ENCODE measurements around the gene NNMT.

The NNMT gene

DNA sequence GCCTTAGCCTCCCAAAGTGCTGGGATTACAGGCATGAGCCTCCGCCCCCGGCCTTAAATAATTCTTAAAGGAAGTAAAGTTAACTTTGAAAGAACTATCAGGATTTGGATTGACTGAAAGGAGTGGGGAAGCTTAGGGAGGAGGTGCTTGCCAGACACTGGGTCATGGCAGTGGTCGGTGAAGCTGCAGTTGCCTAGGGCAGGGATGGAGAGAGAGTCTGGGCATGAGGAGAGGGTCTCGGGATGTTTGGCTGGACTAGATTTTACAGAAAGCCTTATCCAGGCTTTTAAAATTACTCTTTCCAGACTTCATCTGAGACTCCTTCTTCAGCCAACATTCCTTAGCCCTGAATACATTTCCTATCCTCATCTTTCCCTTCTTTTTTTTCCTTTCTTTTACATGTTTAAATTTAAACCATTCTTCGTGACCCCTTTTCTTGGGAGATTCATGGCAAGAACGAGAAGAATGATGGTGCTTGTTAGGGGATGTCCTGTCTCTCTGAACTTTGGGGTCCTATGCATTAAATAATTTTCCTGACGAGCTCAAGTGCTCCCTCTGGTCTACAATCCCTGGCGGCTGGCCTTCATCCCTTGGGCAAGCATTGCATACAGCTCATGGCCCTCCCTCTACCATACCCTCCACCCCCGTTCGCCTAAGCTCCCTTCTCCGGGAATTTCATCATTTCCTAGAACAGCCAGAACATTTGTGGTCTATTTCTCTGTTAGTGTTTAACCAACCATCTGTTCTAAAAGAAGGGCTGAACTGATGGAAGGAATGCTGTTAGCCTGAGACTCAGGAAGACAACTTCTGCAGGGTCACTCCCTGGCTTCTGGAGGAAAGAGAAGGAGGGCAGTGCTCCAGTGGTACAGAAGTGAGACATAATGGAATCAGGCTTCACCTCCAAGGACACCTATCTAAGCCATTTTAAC is at the start of gene NNMT:
NNMT (plus strand) TSS at position 724 of the 929 bp plus-strand sequence; CDS start at position 882, 158 bp downstream.
- no peak for DNase-seq (ENCODE audit: low spot score)

- no peak for DNase-seq (ENCODE audit: low spot score)
These were observed 49.0 kb upstream of the NNMT start for GRCh38 chr11:114247070-114247789.

DNA sequence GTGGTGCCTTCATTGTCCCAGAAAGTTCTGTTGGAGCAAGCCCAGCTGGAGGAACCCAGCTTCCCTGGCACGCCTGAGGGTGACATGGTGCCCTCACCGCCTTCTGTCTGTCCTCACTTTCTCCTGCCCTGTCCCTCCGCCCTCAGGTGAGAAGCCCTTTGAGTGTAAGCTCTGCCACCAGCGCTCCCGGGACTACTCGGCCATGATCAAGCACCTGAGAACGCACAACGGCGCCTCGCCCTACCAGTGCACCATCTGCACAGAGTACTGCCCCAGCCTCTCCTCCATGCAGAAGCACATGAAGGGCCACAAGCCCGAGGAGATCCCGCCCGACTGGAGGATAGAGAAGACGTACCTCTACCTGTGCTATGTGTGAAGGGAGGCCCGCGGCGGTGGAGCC is 46.0 kb upstream of the NNMT start:
- no peak for DNase-seq (ENCODE audit: low spot score)

DNA sequence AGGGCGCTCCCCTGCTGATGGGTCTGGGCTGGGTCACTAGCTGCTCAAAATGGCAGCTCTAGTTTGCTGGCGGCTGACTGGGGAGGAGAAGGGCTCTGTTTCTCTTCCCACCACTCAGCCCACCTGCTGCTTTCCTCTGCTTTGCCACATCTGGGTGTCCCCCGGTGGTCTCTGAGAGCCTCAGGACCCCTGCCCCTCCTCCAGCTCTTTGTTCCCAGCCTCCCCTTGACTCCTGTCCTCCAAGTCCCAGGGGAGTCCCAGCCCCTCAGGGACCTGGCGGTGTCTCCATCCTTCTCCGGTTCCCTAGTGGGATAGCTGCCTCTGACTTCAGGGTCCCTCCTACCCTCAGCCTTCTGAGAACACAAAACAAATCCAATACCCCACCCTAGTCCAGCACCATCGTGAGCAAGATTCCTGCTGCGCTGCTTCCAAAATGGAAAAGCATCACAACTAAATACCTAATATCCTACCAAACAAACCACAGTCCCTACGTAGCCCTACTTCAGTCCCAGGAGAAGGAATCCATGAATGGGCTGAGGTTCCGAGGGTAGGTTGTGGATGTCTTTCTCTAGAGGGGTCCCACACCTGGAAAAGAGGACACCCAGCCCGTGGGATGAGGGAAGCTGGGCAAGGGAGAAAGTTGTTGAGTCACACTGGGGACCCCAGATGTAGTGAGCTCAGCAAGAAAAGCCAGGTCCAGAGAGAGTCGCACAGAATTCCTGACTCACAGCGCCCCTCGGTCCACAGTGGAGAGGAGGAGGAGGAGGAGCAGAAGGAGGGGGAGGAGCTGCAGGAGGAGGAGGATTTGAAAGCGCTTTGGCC is 45.0 kb upstream of the NNMT start:
- no peak for DNase-seq (ENCODE audit: low spot score)

DNA sequence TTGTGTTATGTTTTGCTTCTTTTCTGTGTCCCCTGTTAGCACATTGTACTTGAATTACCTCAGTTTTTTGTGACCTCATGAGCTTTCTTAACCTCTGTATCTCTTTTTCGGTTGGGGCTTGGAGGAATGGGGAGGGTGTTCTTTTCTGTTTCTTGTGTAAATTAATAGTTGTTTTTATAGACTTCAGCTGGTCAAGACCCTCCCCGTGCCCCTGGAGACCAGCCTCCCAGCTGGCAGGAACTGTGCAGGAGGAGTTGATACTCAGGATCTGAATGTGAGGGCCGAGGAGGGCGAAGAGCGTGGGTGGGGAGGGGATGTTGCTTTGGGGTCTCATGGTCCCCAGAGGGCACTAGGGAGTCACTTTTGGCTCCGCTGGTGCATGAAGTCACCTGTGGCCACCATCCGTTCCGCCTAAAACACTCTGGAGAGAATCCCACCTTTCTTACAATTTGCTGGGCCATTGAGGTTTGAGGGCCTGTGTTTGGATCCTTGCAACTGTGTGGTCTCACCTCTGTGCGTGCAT is 44.3 kb upstream of the NNMT start:
- no peak for DNase-seq (ENCODE audit: low spot score)

- no peak for DNase-seq (ENCODE audit: low spot score)
These were observed 43.4 kb upstream of the NNMT start for GRCh38 chr11:114252767-114253166.

DNA sequence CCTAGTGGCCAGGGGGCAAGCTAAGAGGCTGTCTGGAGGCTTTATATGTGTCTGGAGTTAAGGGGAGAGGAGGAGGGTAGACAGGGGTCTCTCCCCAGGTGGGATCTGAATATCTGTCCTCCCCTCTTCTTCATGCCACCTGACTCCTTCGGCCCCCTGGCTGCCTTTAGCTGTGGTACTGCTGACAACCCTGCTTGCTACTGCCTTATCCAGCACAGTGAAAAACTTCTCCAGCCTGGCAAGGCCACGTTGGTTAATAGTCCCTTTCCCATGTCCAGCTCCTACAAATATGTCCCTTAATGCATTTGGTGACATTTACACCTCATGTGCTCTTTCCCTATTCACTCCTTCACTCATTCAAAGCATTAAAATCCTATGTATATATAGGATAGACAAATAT is 42.4 kb upstream of the NNMT start:
- DNase-seq (ENCODE audit: low spot score) = no peak

GRCh38 chr11:114254571-114255146 is 41.5 kb upstream of the NNMT start:
- DNase-seq (ENCODE audit: low spot score) = no peak

- DNase-seq (ENCODE audit: low spot score) = no peak
These were observed 40.9 kb upstream of the NNMT start for GRCh38 chr11:114255289-114255688.

DNA sequence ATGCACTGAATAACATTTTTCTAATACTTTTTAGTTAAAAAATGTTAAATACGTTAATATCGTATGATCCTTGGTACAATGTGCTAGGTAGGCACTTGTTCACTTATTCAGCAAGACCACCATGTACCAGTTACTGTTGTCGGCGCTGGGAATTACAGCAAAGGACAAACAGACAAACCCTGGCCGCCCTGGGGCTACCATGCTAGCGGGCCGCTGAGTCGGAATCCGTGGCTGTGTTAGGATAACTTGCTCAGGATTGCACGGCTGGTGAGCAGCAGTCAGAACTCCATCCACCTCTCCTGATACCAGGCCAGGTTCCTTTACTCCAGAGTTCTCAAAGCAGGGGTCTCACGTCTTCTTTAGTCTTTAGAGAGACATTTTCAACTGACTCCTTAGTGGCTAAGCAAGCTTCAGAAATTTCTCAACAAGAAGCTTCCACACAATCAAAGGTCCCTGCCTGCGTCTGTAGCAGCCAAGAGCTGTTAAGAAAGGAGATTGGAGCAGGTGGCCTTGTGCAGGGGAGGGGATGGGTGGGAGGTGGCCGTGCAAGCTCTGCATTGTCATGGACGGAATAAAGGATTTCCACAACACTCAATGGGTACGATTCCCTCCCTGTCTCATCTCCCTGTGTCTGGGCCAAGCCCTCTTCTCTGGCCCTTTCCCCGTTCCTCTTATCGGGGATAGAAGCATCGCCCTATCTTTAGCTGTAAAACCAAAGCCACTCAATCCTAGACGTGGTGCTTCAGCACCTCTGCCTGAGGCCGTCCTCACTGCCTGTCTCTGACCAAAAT is 39.8 kb upstream of the NNMT start:
- no peak for DNase-seq (ENCODE audit: low spot score)

GRCh38 chr11:114256967-114257286 is 39.3 kb upstream of the NNMT start:
- no peak for DNase-seq (ENCODE audit: low spot score)

DNA sequence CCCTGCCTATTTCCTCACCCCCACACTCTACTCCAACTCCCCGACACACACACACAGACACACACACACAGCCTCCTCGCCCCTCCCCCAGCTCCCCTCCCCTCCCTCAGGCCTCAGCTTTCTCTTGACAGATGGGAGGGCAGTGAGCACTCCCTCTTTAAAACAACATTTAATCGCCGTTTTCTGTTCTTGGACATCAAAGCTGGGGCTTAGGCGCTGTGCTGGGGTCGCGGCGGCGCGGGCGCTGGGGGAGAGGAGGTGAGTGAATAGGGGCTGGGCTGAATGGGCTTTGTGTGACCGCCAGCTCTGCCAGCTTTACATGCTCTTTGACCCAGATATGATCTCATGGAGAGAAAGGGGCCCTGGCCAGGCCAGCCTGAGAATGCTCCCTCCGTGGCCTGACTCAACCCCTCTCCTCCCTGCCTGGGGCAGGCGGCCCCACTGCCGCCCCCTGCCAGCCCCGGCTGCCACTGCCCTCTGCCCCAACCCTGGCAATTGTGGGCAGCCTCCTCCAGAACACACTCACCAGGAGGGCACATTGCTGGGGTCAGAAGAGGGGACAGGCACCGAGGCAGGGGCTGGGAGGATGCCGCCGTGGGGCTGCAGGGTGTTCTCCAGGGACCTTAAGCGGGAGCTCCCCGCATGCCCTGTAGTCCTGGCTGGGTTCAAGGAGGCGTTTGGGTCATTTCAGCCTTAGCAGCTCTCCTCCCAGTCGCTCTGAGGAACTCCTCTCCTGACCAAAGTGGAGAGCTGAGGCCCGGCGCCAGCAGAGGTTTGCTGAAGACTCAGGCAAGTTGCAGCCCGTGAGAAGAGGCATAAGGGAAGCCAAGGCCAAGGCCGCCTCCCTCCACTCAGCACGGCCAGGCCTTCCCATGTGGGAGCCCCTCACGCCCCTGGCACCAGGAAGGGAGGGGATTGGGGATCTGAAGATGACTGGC is 38.3 kb upstream of the NNMT start:
- no peak for DNase-seq (ENCODE audit: low spot score)

- no peak for DNase-seq (ENCODE audit: low spot score)
These were observed 37.5 kb upstream of the NNMT start for GRCh38 chr11:114258696-114259095.

DNA sequence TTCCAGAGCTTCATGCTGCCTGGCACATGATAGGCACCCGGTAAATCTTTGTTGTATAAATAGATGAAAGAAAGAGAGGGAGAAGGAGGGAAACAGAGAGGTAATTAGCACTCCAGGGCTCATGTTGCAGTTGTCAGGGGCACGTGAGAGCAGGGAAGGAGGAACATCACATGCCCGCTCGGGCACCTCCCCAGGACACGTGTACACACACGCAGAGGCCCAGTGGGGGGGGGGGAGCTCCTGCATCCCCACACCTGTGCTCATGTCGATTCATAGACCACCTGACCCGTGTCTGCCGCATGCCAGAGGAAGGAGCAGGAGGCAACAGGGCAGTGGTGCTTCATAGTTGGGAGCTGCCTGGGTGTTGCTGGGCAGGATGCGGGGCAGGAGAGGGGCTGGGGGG is 37.1 kb upstream of the NNMT start:
- DNase-seq (ENCODE audit: low spot score) = no peak

DNA sequence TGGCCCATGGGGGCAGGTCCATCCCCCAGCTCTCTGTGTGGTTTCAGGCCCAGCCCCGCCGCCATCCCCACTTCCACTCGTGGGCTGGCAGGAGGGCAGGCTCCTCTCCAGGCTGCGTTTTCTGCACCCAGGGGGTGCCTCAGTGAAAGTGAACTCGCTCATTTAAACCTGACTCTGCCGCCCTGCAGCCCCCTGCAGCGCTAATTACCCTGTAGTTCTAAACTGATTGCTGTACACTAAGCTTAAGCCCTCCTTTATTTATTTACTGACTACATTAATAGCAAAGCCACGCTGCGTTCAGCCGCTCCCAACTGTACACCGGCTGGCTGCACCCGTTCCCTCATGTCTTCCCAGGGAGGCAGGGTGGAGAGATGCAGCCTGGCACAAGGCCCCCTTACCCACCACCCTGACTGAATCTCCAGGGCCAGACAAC is 36.6 kb upstream of the NNMT start:
- no peak for DNase-seq (ENCODE audit: low spot score)

GRCh38 chr11:114260077-114260476 is 36.1 kb upstream of the NNMT start:
- DNase-seq (ENCODE audit: low spot score) = no peak

DNA sequence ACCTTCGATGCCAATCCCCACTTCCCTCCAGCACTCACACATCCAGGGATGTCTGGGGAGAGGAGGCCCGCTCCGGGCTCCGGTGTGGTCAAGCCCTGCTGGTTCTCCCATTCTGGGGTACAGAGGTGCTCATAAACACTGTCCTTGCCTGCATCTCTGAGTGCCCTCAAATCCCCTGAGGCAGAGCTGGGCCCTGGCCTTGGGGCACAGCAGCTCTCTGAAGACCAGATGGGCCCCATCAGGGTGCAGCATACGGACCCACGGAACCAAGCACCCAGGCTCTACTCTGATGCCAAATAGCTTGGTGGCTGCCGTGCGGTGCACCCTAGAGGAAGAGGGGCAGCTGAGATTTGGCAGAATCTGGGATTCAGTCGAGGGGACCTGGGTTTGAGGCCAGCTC is 35.7 kb upstream of the NNMT start:
- no peak for DNase-seq (ENCODE audit: low spot score)

- no peak for DNase-seq (ENCODE audit: low spot score)
These were observed 34.4 kb upstream of the NNMT start for GRCh38 chr11:114261791-114262190.

- peak; percentile 27 for DNase-seq (ENCODE audit: low spot score)
These were observed 33.3 kb upstream of the NNMT start for GRCh38 chr11:114262681-114263512.

All from LoVo (cell line).